Occipital lobe (tissue), 2 donors: ENCODE measurements around the gene ACKR4. TPM values are rescaled to one million over a fixed set of nuclear protein-coding genes. Genes with fewer than 3 reads are reported as not detected.
"Not testable (repeated sequence)": the region's sequence is repeated elsewhere in the genome, so short reads cannot be mapped to it uniquely, and the experiment has no call there.

Experiments
- DNase-seq: peaks from one replicate; lab custom pipeline; 2025; lab: John Stamatoyannopoulos, UW
- total RNA-seq: library from RNA; depleted of rRNA; stranded (reverse); fragments of >200 nt; gene quantifications from one replicate; pipeline ENCODE4 v1.2.3, GENCODE V29; 2014

Gene ACKR4
- total RNA-seq, 1 donor from 2014 or later = 0.16 TPM

DNA sequence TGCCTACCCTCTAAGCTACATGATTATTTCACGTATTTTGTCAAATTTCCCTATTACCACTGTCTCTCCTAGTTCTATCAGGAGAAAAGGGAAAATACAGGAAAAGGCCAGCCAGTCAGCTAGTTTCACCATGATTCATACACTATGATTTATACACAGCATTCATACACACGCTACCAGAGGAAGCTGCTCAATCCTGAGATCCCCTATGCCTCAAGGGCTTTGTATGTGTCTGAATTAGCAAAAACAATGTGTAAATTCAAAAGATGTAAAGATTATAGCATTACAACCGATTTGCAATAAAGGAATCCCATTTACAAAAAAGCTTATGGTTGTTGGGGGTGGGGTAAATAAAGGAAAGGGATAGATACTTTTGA, 3.1 kb upstream of the ACKR4 start:
- DNase-seq = no peak

DNA sequence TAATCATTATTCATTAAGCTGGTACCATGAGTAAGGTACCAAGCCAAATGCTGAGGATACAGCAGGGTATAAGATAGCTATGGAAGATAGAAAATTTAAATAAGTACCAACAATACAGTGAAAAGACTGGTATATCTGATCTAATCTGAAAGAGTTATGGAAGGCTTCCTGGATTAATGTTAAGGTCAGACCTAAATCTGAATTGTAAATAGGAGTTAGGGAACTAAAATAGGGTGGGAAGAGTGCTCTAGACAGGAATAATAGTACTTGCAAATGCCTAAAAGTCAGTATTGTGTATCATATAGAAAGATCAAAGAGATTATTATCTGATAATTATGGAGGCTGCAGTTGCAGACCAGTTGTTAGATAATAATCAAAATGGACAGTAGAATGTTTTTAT, 2.6 kb upstream of the ACKR4 start:
- DNase-seq = no peak

DNA sequence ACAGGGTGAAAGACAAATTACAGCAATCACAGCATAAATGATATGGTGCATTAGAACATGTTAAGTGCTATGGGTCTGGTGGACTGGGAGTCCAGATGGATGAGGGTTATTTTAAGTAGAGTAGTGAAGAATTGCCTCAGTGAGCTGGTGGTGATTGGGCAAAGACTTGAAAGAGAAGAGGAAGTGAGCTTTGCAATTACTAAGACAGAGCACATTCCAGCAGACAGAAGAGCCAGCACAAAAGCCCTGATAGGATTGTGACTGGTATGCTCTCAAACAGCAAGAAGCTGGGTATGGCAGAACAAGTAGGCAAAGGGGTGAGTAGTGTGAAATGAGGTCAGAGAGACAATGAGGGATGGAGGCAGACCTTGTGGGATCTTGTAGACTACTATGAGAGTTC, 2.1 kb upstream of the ACKR4 start:
- DNase-seq = no peak

DNA sequence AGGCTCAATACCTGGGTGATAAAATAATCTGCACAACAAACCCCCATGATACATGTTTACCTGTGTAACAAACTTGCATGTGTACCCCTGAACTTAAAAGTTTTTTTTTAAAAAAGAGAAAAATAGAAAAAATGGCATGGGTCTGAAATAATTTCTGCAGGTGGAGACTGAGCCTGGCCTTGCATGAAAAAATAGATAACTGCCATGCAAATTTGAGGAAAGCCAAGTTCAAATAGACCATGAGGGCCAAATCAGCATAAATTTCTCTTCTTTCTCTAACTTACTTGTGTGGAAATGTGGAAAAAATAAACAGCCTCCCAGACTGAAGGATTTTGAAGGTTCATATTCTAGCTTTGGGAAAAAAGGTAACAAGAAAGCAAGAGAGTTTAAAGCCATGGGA, 744 bp upstream of the ACKR4 start:
- no peak for DNase-seq

DNA sequence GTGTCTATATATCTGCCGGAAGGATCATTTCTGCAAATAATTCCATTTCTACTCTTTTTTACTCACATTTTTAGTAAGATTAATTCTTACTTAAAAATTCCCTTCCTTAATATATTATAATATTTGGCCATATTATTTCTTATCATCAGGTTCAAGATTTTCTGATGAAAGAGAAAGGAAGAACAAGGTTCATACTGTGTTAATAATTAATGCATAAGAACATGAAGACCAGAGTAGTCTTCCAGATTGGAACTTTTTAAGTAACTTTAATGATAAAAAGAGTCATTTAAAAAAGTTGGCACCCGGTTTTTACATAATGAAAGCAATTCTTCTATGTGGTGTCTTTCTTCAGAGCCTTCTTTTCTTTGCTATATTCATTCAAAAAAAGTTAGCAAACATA, 590 bp downstream of the ACKR4 start:
- DNase-seq = no peak

DNA sequence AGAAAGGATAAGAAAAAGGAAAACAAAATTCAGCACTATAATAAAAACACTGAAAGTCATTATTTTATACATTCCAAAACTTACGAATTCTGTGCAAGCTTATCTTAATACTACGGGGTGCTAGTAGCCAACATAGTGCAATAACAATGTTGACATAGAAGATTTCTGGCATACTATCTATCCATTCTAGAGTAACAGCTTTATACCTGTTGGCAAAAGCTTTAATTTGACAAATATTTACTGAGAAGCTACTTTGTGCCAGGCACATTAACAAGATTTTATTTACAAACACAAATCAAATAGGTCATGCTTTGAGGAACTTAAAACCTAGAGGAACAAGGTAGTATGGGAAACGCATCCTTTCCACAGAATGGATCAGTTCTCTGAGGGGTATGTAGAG, 1.1 kb downstream of the ACKR4 start:
- no peak for DNase-seq

DNA sequence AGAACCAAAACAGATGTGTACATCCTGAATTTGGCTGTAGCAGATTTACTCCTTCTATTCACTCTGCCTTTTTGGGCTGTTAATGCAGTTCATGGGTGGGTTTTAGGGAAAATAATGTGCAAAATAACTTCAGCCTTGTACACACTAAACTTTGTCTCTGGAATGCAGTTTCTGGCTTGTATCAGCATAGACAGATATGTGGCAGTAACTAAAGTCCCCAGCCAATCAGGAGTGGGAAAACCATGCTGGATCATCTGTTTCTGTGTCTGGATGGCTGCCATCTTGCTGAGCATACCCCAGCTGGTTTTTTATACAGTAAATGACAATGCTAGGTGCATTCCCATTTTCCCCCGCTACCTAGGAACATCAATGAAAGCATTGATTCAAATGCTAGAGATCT, 3.5 kb downstream of the ACKR4 start:
- not testable (repeated sequence) for DNase-seq

DNA sequence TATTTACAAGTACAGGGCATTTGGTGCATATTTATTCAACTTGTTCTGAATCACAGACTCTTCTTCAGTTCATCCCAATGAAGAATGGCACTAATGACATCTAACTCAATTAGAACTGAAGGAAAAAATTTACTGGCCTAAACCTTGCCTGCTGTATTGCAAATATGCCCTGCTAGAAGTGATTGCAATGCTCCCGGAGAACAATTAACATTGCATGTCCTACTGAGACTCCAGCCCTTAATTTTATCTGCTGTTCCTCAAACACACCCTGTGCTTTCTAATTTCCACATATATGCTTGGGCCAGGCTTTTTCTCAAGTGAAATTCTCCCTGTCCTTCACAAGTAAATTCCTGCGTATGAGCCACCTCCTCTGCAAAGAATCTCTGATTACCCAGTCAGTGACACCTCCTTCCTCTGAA, 8.3 kb downstream of the ACKR4 start:
- DNase-seq = no peak

DNA sequence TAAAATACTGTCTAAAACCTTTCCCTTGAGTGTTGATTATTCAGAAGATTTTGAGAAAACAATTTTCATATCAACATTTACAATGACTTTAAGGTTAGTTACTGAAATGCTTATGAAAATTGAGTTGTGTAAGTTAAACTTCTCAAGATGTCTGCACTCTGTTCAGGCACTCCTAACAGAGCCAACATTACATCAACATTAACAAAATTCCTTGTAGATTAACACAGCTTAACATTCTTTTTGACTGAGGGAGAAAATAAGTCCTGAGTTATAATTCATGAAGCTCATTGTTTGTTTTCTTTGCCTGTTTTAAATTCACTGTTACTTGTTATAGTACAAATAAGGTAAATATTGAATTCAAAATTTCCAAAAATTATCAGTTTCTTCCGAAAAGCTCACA, 9.0 kb downstream of the ACKR4 start:
- DNase-seq = no peak

DNA sequence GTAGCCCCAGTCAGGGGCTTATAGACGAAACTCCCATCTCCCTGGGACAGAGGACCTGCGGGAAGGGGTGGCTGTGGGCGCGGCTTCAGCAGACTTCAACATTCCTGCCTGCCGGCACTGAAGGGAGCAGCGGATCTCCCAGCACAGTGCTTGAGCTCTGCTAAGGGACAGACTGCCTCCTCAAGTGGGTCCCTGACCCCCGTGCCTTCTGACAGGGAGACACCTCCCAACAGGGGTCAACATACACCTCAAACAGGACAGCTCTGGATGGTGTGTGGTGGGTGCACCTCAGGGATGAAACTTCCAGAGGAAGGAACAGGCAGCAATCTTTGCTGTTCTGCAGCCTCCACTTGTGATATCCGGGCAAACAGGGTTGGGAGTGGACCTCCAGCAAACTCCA, 9.6 kb downstream of the ACKR4 start:
- not testable (repeated sequence) for DNase-seq

DNA sequence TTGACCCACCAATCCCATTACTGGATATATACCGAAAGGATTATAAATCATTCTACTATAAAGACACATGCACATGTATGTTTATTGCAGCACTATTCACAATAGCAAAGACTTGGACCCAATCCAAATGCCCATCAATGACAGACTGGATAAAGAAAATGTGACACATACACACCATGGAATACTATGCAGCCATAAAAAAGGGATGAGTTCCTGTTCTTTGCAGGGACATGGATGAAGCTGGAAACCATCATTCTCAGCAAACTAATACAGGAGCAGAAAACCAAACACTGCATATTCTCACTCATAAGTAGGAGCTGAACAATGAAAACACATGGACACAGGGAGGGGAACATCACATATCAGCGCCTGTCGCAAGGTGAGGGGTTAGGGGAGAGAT, 18.2 kb downstream of the ACKR4 start:
- DNase-seq = not testable (repeated sequence)

DNA sequence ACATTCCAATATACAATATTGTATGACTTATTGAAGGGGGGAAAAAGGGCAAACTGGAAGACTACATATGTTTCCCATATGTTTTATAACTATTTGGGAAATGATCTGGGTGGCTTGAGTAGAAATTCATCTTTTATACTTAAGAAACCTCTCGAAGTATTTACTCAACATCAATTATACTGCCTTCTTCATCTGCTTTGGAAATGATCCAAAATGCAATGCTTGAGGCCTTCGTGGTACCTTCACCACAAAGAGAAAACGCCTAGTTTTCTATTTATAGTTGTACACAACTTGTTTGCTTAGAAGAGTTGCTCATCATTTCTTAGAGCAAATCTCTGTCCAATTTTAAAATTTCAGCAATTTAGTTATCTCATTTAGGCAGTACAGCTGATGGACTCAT, 18.8 kb downstream of the ACKR4 start:
- DNase-seq = no peak

DNA sequence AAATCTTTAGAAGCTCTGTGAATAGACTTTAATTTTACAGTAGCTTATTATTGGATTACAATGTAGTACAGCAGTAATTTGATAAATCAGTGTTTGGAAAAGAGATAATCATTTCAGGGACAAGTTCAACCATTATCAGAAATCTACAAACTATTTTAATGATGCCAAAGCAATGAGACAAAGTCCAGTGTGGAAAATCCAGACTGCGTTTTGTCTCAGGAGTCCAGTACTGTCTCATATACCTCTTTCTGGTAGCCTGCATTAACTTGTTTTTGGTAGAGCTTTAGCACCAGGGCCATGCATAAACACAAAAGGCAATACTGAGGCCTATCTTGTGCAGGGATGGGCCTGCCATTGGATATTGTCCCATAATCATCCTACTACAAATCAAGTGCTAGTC, 19.7 kb downstream of the ACKR4 start:
- no peak for DNase-seq

DNA sequence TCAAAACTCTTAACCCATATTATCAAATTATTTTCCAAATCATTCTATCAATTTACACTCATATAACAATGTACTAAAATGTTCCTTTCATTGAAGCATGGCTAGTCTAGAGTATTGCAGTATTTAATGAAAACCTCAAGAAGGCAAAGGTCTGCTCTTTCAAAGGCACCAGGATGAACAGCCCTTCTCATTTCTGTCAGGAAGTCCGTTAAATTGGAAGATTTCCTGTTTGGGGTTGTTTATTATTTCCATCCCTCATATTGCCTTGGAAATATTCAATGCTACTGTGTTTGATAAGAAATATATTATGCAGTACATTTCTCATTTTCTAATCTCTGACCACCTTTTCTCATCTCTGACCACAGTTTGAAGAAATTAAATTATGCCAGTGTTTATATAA, 25.1 kb downstream of the ACKR4 start:
- no peak for DNase-seq

DNA sequence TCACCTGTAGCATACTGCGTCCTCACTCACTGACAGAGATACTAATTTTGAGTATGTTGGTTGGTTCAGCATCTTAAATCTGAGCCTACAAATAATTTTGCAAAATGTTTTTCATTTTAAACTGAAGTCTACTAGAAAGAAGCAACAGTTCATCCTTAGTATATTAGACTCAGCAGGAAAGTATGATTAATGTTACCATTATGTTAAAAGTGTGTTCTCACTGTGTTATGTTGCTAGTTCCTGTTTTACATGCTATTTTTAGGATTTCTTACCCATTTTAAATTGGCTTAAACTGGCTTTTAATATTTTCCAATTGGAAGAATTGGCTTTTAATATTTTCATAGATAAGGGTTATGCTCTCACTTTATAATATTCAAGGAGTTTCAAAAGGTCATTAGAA, 25.7 kb downstream of the ACKR4 start:
- no peak for DNase-seq

DNA sequence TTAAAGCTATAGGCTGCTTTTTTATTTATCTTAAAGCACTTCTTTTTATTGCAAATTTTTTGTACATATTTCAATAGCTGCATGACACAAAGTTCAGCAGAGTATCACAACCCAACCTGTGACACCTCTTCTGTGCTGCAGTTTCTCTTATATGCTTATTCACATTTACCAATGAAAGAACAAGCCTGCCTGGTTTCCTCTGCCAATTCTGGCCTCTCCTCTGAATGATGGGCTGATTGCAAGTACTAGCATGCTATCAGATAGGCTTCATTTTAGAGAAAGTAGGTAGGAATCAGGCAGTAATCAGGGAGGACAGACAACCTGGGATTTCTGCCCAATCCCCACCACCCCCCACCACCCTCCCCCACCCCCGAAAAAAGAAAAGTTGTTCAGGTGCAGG, 26.6 kb downstream of the ACKR4 start:
- DNase-seq = no peak

DNA sequence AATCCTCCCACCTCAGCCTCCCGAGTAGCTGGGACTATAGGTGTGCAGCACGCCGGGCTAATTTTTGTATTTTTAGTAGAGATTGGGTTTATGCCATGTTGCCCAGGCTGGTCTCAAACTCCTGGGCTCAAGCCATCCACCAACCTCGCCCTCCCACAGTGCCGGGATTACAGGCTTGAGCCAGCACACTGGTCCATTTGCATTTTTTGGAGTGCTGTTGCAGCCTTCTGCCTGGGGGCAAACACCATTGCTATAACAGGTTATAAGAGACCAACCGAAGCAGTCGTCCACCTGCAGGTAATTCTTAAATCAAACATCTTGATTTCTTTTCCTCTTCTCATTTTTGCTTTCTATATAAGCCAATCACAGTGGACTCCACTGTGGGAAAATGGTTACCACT, 27.7 kb downstream of the ACKR4 start:
- DNase-seq = no peak

DNA sequence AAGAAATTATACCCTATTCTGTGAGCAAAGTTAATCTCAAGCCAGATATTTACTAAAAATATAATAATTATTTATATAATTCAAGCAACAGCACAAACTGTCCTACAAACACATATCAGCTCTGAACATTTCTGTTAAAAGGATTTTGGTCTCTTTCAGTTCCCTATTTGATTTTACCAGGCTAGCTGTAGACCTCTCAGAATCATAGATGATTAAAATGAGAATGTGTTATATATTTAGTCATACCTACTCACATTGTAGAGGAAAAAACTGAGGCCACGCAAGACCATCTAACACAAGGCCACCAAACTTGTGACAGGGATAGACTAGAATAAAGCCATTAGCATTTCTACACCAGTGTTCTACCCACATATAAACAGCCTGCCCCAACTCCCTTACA, 28.5 kb downstream of the ACKR4 start:
- DNase-seq = no peak

DNA sequence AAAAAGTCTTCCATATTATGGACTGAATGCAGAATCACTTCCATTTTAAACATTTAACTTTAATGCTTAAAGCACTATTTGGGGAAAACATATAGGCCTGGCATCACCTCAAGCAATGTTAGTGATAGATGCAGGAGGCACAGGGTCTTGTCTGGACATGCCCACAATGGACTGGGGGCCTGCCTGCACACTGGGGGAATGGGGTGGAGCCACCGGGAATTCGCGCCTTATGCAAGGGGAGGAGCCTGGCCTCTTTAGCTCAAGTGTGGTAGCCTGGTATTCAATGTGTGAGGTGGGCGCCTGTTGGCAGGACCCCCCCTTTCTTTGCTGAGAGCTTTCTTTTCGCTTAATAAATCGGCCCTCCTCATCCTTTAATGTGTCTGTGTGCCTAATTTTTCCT, 29.9 kb downstream of the ACKR4 start:
- DNase-seq = no peak

DNA sequence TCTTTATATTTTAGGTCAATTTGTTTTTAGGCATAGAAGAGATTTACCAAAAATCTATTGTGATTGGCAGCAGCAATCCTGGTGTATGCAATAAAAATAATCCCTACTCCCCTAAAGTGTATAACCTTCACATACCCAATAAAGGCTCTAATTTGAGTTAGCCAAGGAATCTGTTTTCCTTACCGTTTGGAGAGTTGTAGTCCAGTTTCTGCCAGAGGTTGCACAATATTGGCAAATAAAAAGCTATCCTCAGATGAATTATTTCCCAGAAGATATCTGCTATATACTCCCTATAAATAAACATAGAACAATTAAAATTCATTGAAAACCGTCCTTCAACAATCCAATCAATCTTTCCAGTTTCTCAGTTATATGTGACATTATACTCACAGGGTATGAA, 31.1 kb downstream of the ACKR4 start:
- no peak for DNase-seq

DNA sequence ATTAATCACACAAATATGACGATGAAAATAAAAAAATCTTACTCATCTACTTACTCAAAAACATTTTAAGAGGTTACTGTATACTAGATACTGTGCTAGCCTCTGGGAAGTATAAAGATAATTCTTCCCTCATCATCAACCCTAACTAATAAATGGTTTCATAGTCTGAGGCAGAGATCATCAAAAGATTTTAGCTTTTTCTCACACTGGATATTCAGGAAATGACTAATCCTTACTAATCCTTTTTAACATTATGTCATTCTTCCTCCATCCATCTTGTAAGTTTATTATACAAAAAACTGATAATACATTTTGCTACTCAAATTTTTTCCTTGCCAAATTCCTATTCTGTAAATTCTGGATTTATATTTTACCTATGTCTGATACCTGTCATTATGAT, 32.9 kb downstream of the ACKR4 start:
- no peak for DNase-seq

DNA sequence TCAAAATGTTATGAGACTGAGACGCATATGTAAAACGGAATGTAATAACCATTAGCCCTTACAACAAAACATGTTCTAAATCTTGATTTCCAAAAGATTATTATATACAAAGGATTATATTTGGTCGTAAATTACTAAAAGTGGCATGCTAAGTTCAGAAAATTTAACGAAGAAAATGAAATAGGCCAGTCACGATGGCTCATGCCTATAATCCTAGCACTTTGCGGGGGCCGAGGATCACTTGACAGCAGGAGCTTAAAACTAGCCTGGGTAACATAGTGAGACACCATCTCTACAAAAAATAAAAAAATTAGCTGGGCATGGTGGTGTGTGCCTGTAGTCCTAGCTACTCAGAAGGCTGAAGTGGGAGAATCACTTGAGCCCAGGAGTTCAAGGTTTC, 33.5 kb downstream of the ACKR4 start:
- DNase-seq = no peak

DNA sequence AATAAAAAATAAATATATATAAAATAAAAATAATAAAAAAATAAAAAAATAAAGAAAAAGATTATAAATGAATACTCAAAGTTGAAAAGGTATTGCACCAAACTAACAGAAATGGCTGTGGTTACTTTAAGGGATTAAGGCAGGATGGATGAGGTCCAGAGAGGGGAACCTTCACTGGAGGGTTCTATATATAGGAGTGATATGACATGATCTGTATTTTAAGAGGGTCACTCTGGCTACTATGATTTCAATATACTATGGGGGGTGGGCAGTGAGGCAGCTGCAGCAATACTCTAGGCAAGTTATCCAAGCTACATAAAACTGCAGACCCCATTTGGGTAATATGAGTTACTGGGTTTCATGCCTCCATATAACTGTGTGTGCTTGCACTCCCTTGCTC, 38.0 kb downstream of the ACKR4 start:
- DNase-seq = no peak

DNA sequence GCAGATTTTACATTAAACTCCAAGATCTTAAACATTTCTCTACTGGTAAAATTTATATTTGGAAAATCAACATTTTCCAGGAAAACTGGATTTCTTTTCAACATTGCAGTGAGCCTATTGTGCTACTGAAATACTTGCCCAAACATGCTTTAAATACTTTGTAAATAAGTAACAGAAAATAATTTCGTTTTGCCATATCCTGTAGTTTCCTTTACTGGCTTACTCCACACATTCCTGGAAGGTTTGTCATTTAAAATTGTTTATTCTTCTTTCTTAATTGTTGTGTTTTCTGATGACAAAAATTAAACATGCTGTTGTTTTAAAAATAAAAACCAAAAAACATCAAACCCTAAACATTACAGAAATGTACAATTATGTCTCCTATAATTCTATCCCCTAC, 40.5 kb downstream of the ACKR4 start:
- DNase-seq = no peak

DNA sequence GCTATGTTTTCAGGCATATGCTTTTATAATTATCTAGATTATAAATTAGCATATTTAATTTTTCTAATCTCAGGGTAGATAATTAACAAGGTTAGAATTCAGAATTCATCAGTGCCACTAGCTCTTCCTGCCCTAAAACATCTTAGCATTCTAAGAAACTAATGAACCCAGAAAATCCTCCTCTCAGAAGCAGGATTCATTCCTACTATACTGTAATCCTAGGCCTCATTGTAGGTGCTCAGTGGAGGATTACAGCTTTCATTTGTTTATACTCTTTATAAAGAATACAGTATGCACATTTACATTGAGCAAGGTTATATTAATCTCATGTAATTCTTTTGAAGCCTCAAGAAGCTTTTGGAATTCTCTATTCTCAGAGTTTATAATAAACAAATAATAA, 41.6 kb downstream of the ACKR4 start:
- no peak for DNase-seq
